ENCODE results near the gene SORL1.

Gene SORL1

DNA sequence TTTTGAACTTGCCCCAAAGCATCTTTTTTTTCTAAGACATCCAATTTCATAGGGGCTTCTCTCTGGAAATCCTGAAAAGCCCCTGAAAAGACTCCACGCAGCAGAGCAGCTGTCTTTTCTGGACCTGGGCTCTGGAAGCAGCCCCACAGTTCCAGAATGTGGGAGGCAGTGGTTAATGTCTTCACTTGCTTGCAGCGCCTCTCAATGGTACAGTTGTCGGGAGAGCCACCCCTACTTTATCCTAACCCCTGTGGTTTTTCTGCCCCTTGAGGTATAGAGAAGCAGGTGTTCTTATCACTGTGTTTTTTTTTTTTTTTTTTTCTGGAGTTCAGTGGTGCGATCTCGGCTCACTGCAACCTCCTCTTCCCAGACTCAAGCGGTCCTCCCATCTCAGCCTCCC, 84.0 kb downstream of the SORL1 start:
- DNase-seq, result no peak

DNA sequence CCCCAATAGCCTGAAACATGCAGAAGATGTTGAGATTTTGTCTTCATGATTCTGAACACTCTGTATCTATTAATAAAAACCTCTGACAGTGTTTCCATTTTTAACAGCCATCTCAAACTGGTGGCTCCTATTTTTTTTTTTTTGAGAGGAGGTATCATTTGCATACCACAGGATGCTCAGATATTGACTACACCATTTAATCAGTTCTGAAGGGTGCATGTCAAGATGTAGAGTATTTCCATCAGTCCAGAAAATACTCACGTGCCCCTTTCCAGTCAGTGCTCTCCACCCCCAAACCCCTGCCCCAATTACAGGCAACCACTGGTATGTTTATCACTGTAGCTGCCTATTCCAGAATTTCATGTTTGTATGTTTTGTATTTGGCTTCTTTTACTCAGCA, 85.9 kb downstream of the SORL1 start:
- no peak for DNase-seq

DNA sequence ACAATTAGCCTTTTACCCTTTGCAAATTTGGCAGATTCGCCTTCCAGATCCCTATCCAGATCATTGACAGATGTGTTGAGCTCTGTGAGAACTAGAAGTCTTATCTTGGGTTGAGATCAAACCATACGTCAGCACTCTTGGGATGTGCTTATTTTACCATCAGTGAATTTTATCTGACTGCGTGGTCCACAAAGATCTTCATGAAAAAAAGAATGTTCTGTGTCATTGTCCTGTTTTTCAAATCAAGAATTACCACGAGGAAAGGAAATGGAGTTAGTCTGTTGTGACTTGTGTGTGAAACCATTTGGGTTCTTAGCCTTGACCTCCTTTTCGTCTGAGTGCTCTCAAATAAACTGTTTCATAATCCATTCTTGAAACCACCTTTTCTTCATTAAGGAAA, 86.9 kb downstream of the SORL1 start:
- DNase-seq, result no peak

DNA sequence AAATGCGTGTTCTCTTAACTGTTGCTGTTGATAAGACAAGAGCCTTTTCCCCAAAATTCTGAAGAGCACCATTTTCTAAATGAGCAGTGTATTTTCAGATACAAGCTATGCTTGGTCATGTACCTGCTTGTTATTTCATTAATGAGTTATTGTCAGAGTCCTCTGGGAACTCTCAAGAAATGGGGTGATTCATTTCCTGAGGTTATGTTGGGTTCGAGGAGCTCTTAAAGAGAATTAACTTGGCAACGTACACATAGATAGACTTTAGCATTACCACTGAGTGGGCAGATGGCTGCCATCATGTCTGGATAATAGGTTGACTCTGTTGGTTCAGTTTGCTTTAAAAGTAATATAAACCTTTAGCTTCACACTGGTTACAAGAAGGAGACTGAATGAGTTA, 88.5 kb downstream of the SORL1 start:
- no peak for DNase-seq

DNA sequence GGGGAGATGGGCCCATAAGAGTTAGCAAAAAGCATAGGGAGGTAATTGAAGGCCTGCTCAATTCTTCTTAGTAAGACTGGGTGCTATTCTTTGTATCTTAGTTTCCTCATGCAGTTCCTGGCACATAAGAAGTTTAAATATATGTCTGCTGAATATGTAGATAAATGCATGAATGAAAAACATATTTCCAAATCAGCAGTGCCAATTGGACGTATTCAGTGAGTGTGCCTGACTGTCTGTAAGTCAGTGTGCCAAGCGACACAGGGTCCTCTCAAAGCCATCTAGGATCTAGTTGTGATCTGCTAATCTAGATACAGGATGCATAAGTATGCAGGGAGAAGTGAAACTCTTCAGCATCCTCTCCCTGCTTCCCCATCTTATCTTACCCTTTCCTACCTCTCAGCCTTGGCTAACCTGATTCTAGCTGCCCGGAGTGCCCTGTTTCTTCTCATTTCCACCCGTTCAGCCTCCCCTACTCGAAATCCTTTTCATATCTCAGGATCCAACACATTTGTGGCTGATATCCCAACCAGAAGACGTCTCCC, 91.8 kb downstream of the SORL1 start:
- DNase-seq, result no peak

DNA sequence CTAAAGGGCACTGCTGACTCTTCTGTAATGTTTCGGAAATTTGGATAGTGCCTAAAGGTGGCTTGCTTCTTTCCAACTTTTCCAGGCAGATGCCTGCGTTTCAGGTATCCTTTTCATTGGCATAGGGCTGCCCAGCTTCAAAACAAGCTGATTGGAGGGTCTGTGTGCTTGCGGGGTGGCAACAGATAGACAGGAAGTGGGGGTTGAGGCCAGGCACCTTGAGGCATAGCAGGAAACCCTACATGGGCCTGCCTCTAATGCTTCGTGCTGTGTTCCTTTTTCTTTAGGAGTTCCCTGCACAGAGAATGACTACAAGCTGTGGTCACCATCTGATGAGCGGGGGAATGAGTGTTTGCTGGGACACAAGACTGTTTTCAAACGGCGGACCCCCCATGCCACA, 92.8 kb downstream of the SORL1 start:
- DNase-seq, result no peak

DNA sequence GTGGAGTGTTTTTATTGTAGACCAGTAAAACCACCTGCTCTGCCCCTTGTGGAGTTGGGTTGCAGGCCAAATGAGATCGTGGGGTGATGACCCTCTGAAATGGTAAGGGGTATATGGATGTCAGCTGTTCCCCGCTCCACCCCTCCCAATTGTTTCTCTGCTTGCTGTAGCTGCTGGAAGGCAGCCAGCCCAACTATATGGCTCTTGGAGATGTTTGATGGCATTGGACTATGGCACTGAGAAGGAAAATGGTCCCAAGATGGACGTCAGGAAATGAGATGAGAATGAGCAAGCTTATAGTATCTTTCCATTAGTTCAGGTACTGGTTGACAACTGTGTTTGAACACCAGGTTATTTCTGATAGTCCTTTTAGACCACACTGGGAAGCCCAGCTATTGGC, 95.5 kb downstream of the SORL1 start:
- DNase-seq, result no peak

DNA sequence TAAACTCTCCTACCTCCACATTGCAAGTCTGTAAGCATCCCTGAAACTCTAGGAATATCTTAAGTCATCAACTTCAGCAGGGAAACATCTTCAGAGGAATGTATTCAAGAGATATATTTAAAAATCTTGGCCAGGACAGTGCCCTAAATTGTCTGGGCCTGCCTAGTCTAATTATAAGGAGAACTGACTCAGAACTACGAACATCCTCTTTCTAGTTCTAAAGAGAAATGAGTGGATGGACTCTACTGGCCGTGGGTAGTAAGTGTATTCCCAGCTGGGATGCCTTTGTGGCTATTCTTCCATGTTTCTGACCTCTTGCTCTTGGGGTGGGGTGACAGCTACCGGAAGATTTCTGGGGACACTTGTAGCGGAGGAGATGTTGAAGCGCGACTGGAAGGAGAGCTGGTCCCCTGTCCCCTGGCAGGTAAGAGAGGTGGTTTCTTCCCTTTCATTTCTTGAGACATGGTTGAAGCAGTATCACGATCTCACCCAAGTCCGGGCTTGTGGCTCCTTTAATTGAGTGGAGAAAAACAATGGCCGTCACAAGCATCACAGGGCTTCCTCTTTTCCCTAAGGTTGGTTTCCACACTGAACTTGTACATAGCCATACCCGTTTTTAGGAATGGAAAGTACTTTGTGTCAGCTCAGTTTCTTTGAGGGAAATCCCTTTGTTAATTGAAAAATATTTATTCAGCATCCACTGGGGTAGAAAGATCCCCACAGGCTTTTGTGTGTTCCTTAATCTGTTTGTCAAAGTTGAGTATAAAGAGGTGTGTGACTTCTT, 98.3 kb downstream of the SORL1 start:
- no peak for DNase-seq

DNA sequence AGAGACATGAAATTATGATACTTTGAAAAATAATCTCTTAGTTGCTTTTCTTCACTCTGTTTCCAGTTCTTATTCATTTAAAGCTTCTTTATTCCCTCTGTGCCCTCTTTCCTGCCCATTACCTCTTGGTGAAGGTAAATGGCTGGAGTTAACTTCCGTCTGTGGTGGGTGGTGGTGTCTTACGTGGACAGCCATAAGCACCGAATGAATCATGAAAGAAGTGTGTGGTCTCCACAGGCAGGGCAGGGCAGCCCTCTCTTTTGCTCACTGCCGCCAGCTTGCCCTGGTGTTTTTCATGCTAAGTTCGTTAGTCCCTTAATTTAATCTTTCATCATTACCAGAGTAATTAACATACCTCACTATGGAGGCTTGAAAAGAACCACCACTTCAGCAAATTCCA, 99.3 kb downstream of the SORL1 start:
- no peak for DNase-seq

DNA sequence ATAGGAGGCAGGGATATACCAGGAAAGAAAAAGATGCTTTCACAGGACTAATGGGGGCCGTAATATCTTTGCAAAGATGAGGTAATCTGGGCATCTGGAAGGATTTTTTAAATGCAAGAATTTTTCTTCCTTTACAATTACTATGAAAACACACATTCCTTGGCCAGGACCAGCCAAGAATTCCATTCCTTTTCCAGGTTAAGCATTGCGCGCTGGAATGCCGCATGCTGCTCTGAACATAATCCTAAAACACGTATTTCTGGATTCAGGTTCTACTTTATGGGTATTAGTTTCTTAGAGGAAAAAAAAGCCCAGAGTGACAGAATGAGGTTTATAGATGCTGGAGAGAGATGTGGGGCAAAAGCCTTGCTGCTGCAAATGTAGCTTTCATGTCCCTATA, 100.0 kb downstream of the SORL1 start:
- no peak for DNase-seq

DNA sequence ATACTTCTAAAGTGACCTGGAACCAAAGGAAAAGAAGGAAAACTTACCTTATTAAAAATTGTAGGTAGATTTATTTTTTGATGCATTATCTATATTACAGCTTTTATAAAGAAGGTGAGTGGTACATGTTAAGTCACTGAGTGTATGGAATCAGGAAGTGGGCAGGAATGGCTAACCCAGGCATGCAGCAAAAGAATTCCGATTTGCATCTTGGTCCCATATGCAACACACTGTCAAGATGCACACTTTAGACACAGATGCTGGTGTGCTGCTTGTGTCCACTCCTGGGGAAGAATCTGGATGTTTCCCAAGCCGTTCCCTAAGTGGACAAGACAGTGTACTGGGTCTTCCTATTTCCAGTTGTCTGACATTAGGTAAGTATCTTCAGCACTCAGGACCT, 100.5 kb downstream of the SORL1 start:
- DNase-seq, result no peak

DNA sequence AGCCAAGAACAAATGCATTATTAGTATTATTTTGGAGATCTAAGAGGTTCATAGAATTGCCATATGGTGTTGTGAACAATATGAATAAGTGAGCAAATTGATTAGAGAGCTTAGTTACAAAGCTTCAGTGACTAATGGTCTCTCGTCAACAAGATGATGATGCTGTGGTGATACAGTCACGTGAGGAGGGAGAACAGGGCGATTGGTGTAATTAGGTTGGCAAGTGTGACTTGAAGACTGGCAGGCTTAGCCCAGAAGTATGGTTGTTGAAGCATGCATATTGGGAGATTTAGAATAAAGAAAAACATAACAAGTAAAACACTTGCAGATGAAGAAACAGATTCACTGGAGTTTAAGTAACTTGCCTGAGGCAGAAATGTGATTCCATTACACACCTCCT, 101.3 kb downstream of the SORL1 start:
- DNase-seq, result no peak

DNA sequence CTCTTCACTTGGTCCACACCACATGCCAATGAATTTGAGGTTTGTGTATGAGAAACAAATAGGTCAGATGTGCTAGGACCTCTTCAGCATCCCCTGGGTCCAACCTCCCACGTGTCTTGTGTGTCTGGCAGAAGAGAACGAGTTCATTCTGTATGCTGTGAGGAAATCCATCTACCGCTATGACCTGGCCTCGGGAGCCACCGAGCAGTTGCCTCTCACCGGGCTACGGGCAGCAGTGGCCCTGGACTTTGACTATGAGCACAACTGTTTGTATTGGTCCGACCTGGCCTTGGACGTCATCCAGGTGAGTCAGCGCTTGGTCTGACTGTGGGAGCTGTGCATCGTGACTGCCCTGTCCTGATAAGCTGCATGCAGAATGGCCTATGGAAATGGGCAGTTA, 101.7 kb downstream of the SORL1 start:
- DNase-seq, result no peak

DNA sequence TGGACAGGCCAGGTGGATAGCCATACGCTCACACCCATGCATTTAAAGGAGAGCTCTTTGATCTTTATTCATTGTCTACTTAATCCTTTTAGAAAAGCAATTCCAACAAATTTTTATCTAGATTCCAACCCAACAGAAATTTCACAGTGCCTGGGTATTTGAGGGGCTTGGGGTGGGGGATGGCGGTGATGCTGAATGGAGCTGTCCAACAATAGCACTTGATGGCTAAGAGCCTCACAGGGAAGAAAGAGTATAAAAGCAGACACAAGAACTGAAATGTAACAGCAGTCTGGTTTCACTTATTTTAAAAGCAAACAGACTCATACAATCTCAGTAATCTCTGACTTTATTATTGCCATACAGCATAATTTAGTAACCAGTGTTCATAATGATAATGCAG, 102.4 kb downstream of the SORL1 start:
- DNase-seq, result no peak

DNA sequence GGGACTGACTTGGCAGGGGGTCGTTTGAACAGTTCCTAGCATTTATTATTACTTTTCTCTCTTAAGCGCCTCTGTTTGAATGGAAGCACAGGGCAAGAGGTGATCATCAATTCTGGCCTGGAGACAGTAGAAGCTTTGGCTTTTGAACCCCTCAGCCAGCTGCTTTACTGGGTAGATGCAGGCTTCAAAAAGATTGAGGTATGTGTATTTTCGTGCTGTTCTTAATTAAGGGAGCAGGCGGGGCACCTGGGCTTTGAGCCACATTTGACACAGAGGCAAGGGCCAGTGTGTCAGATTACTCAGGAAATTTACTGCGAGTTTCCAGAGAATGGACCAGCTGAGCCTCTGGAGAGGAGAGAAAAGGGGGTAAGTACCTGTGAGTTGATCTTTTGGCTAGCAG, 103.0 kb downstream of the SORL1 start:
- DNase-seq, result no peak

DNA sequence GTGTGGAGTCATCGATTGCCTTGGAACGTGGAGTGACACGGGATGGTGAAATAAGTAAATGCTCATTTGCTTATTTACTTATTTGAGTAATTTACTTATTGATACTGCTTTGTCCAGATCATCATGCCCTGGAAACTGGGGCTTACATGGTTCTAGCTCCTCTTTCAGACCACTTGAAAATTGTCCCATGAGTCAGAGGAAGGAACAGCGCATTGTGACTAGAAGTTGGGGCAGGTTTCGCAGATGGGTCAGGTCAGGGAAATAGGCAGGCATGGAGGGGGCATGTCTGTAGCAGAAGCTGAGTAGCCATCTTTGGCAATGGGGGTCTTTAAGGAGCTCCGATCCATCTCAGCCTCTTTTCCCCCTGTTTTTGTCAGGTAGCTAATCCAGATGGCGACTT, 104.8 kb downstream of the SORL1 start:
- no peak for DNase-seq

DNA sequence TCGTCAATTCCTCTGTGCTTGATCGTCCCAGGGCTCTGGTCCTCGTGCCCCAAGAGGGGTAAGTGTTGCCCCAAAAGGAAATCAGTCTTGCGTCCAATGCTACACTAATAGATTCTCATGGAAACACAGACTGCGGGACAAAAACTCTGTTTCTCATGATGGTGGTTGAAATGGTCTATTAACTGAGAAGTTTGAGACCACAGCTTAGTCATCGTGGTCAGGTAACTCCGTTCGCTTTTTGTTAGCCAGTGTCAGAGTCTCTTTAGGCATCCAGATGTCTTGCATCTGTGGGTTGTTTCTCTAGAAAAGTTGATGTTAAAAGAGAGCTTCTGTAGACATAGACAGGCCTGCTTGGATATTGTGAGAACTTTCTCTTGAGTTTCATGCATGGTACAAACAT, 105.2 kb downstream of the SORL1 start:
- DNase-seq, result no peak

DNA sequence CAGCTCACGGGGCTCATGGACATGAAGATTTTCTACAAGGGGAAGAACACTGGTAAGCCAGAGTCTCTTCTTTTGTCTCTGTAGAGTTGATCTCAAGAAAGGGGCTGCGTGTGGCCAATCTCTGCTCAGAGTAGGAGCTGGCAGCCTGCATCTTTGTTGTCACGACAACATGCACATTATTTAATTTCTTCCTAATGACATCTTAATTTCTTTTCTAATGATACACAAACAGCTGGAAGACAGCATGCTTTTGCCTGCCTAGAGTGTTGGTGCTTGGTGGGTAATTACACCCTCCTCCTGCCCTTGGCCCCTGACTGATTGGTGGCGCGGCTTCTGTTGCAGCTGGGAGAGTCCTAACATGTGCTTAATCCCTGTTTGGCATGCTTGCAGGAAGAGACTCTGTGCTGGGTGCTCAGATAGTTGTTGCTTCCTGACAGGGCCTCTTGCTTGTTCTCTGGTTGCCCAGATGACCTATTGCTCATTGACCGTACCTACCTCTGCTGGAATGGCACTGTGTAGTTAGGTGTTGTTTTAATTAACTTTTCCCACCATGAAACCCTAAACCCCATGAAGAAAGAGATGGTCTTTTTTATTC, 107.6 kb downstream of the SORL1 start:
- no peak for DNase-seq

DNA sequence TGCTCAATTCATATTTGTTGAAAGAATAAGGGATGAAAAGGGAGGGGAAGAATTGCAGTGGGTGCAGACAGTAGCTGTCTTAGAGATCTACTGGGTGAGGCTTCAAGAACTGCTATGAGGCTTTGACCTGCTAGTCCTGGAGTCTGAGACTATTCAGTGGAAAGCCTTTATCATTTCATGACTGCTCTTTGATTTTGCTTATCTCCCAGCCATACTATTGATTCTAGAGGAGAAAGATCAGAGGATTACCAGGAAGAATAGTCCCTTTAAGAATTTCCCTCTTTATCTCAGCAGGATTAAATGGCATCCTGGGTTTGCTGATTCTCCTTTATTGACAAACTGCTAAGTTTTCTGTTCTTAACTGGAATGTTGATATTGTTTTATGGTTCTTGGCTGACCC, 108.1 kb downstream of the SORL1 start:
- DNase-seq, result no peak

DNA sequence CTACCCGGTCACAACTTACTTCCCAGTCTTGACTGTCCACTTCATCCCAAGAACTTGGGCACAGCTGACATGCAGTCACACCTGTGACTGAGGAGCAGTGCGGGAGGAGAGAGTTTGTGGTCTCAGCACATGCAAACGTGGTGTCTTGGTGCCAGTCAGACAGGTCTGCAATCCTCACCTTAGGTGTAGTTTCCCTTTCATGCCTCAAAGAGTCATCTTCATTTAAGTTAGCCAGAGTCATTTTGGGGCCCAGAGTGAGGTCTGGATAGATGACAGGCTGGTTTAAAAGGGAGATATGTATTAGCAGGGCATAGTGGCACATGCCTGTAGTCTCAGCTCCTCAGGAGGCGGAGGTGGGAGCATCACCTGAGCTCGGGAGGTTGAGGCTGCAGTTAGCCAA, 109.1 kb downstream of the SORL1 start:
- DNase-seq, result no peak

DNA sequence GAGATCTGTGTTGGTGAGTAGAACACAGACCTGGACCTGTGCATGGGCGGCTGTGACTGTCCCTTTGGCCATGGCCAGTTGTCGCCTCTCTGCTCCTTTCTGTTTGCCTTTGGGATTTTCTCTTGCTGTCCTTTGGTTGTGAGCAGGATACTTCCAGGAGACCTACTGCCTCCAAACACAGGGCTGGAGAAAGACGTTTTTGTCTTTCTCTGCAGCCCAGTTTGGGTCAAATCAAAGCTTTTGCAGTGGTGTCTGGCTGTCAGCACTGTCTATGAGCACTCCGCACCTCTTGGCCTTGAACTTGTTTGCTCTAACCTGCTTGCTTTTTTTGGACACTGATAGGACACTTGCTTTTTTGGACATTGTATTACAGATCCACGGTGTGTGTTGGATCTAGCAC, 109.6 kb downstream of the SORL1 start:
- no peak for DNase-seq

DNA sequence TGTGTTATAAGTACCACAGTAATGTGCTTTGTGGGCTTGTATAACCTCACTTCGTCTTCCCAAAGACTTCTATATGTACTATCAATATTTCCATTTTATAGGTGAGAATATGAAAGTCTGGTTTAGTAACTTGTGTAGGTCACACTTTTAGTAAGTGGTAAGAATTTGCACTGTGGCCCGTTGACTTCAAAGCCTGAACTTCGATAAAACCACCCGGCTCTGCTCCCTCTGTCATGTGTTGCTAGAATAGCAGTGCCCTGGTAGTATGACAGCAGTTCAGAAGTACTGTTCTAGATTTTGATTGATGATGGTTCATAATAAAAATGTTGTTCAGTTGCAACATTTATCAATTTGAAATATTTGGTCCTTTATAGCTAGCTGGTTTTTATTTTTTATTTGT, 110.9 kb downstream of the SORL1 start:
- no peak for DNase-seq

DNA sequence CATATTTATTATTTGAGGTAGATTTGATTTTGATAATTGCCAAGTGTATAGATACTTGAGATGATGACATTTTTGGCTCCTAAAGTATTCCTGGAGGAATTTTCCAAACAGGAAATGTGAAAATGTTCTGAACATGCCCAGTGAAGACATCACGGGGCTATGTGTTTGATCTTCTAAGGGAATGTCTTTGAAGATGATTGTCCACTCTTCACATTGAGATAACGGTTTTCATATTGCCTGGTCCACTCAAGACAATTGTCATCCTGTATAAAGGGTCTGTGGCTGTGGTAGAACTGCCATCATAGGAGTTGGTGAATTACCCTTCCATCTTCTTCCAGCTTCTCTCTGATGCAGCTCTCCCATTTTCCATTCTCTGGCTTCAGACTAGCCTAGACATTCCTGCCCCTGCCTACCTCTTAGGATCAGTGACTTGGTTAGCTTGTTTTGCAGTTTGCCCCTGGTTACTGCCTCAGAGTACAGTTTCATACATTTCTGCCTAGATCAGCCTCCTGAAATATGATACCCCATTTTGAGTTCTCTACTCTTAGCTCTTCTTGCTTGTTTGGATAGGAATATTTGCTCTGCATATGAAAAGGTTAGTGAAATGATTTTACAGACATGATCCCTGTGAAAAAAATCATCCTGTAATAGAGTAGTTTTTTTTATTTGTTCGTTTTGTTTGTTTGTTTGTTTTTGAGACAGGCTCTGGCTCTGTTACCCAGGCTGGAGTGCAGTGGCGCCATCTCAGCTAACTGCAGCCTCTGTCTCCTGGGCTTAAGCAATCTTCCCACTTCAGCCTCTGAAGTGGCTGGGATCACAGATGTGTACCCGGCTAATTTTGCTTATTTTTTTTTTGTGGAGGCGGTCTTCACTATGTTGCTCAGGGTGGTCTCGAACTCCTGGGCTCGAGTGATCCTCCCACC, 112.0 kb downstream of the SORL1 start:
- no peak for DNase-seq

Data from GOT3 (cell line).